Osteoblast (primary cell): ENCODE data around the gene KCNQ5. TPM values are rescaled to one million over a fixed set of nuclear protein-coding genes. Genes with fewer than 3 reads are reported as not detected.

Source experiments
- DNase-seq: peaks from one replicate; pipeline ENCODE4 v3.0.0; 2011; ENCODE audit warnings: low spot score, mixed read lengths; ENCODE audit not compliant: insufficient read length; ENCODE audit errors: missing footprints
- H2AFZ ChIP-seq: 2 replicates; pipeline ENCODE4 v1.6.0; 2011; ENCODE audit warnings: mild to moderate bottlenecking, low read length
- H3K27ac ChIP-seq: 2 replicates; pipeline ENCODE4 v1.5.1; 2011; ENCODE audit warnings: mild to moderate bottlenecking, low read depth, low read length, moderate library complexity
- H3K27me3 ChIP-seq: 2 replicates; pipeline ENCODE4 v1.6.0; 2012; ENCODE audit warnings: mild to moderate bottlenecking, control low read depth, inconsistent platforms, low read length, moderate library complexity; ENCODE audit not compliant: insufficient read depth
- H3K36me3 ChIP-seq: 2 replicates; pipeline ENCODE4 v1.5.1; 2011; ENCODE audit warnings: mild to moderate bottlenecking, low read length, control low read depth, moderate library complexity; ENCODE audit not compliant: insufficient read depth
- H3K4me1 ChIP-seq: 2 replicates; pipeline ENCODE4 v1.5.1; 2011; ENCODE audit warnings: mild to moderate bottlenecking, low read length, control low read depth, moderate library complexity; ENCODE audit not compliant: insufficient read depth
- H3K4me2 ChIP-seq: 2 replicates; pipeline ENCODE4 v1.6.0; 2011; ENCODE audit warnings: mild to moderate bottlenecking, low read length; ENCODE audit not compliant: insufficient read depth
- H3K4me3 ChIP-seq: fragments of 200-600 bp; sonication (generic); 3 replicates; pipeline ENCODE4 v1.5.1; 2012; ENCODE audit warnings: mild to moderate bottlenecking, low read length, inconsistent platforms; ENCODE audit not compliant: insufficient read depth
- H3K79me2 ChIP-seq: 2 replicates; pipeline ENCODE4 v1.6.0; 2012; ENCODE audit warnings: mild to moderate bottlenecking, low read length, control low read depth, inconsistent platforms; ENCODE audit not compliant: insufficient read depth
- H3K9me3 ChIP-seq: 2 replicates; pipeline ENCODE4 v1.5.1; 2011; ENCODE audit warnings: low read depth, low read length, control low read depth
- H4K20me1 ChIP-seq: 2 replicates; pipeline ENCODE4 v1.6.0; 2012; ENCODE audit warnings: mild to moderate bottlenecking, low read length, control low read depth; ENCODE audit not compliant: insufficient read depth
- CTCF ChIP-seq: IDR thresholded peaks from 2 replicates; pipeline ENCODE4 v1.5.1; 2011; ENCODE audit warnings: mild to moderate bottlenecking, low read depth, low read length, moderate library complexity; ENCODE audit errors: extremely low read depth
- total RNA-seq: library from RNA; depleted of rRNA; stranded (reverse); fragments of >200 nt; gene quantifications from 2 replicates; pipeline ENCODE4 v1.2.3, GENCODE V29; 2012

KCNQ5 gene
- total RNA-seq, 1 donor = 4.0 TPM

GRCh38 chr6:73156793-73157767, 535.2 kb downstream of the KCNQ5 start:
- Histone ChIP-seq H3K4me3 (no peak overlapping the region), H3K4me1 (no peaks in the 10 kb centered on the region), H3K4me2 (no peak overlapping the region), H3K9me3 (no peaks in the 10 kb centered on the region), H3K27me3 (no peaks in the 10 kb centered on the region), H3K27ac (no peak overlapping the region), H3K36me3 (no peaks in the 10 kb centered on the region), H3K79me2 (no peaks in the 10 kb centered on the region), H2AFZ (no peak overlapping the region), H4K20me1 (no peaks in the 10 kb centered on the region)
- DNase-seq = no peak
- no peak for TF ChIP-seq CTCF

GRCh38 chr6:73157870-73158269, 536.0 kb downstream of the KCNQ5 start:
- Histone ChIP-seq H3K79me2 (no peaks in the 10 kb centered on the region), H3K4me2 (no peak overlapping the region), H3K4me1 (no peaks in the 10 kb centered on the region), H3K9me3 (no peaks in the 10 kb centered on the region), H3K4me3 (no peak overlapping the region), H2AFZ (no peak overlapping the region), H3K27ac (no peak overlapping the region), H3K27me3 (no peaks in the 10 kb centered on the region), H4K20me1 (no peaks in the 10 kb centered on the region), H3K36me3 (no peaks in the 10 kb centered on the region)
- no peak for DNase-seq
- TF ChIP-seq CTCF = no peak

- no peak for DNase-seq
- no peak for TF ChIP-seq CTCF
- Histone ChIP-seq H4K20me1 (no peaks in the 10 kb centered on the region), H3K36me3 (no peaks in the 10 kb centered on the region), H3K4me3 (no peak overlapping the region), H3K79me2 (no peaks in the 10 kb centered on the region), H3K27ac (no peak overlapping the region), H2AFZ (no peak overlapping the region), H3K27me3 (no peaks in the 10 kb centered on the region), H3K4me2 (no peak overlapping the region), H3K4me1 (no peaks in the 10 kb centered on the region), H3K9me3 (no peaks in the 10 kb centered on the region)
Measured at GRCh38 chr6:73169111-73169510, 547.2 kb downstream of the KCNQ5 start.

- Histone ChIP-seq H3K4me2 (no peak overlapping the region), H3K79me2 (no peaks in the 10 kb centered on the region), H4K20me1 (no peaks in the 10 kb centered on the region), H3K9me3 (no peaks in the 10 kb centered on the region), H3K4me1 (no peaks in the 10 kb centered on the region), H3K36me3 (no peaks in the 10 kb centered on the region), H3K27me3 (no peaks in the 10 kb centered on the region), H3K27ac (no peak overlapping the region), H2AFZ (no peak overlapping the region), H3K4me3 (no peak overlapping the region)
- DNase-seq = no peak
- TF ChIP-seq CTCF = no peak
Measured at GRCh38 chr6:73169633-73170032, 547.8 kb downstream of the KCNQ5 start.
